Right ventricle myocardium inferior (tissue), 1 donor: ENCODE data around the gene GUK1. TPM values are rescaled to one million over a fixed set of nuclear protein-coding genes. Genes with fewer than 3 reads are reported as not detected.
A peak's percentile ranks its signal among the peaks of the same experiment; 100 is the strongest.
"Not testable (repeated sequence)": the region's sequence is repeated elsewhere in the genome, so short reads cannot be mapped to it uniquely, and the experiment has no call there.

Experiments
- ATAC-seq: fragments of 200-7000 bp; cut with Tn5 transposase; one replicate; pipeline ENCODE4 v1.9.1; 2020; ENCODE audit warnings: mild to moderate bottlenecking, moderate library complexity
- DNase-seq: peaks from one replicate; pipeline ENCODE4 v3.0.0; 2021; ENCODE audit errors: missing footprints
- intact Hi-C: fragments of 100-400 bp; cut with DNase I; formaldehyde crosslinking; loops from one replicate; pipeline ENCODE4 v1.11.0; 2022
- microRNA-seq: library from miRNA; unstranded; fragments of <30 nt; microRNA quantifications from one replicate; pipeline ENCODE4 v1.2.0, GENCODE V29; 2020
- total RNA-seq: library from RNA; stranded (reverse); fragmentation: NEBNext Ultra II Directional; extraction: Animal tissue kit (Norgen Biotek cat#: 25700); gene quantifications from one replicate; pipeline ENCODE4 v1.2.1, GENCODE V29; 2021
- donor health status: DM: no; HTN: yes; CAD: no; lungs with severe emphysema.

GUK1 gene
- total RNA-seq, 1 donor from 2014 or later = 162 TPM

DNA sequence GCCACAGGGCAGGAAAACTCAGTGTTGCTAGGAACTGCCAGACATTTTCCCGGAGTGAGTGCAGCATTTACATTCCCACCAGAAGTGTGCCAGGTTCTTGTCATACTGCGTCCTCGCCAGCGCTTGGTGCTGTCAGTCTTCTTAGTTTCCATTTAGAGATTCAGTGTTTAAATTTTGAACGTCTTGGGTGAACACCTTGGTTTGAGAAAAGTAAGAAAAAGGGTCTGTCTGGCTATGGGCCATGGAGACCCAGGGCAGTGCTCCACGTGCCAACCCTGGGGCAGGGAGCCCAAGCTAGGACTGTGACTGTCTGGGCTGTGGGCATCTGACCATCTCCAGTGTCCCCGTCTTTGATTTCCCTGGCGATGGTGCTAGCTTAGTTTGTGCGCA, 41.6 kb downstream of the GUK1 start:
- DNase-seq (no peak), ATAC-seq (no peak)
- intact Hi-C loops = no loop called here

DNA sequence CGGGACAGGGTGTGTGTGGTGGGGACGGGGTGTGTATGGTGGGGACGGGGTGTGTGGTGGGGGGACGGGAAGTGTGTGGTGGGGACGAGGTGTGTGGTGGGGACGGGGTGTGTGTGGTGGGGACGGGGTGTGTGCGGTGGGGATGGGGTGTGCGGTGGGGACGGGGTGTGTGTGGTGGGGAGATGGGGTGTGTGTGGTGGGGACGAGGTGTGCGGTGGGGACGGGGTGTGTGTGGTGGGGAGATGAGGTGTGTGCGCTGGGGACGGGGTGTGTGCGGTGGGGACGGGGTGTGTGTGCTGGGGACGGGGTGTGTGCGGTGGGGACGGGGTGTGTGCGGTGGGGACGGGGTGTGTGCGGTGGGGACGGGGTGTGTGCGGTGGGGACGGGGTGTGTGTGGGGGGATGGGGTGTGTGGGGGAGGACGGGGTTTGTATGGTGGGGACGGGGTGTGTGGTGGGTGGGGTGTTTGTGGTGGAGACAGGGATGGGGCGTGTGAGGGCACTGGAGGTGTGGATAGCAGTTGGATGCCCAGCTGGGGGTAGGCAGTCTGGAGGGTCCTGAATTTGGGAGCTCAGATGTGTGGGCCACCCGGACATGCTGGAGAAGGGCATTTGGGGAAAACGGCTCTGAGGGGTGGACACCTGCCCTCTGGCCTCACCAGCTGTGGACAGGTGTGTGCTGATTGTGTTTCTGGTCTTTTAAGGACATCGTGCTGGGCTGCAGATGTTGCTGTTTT, 42.4 kb downstream of the GUK1 start:
- no peak for DNase-seq
- intact Hi-C loops = no loop called here
- no peak for ATAC-seq

DNA sequence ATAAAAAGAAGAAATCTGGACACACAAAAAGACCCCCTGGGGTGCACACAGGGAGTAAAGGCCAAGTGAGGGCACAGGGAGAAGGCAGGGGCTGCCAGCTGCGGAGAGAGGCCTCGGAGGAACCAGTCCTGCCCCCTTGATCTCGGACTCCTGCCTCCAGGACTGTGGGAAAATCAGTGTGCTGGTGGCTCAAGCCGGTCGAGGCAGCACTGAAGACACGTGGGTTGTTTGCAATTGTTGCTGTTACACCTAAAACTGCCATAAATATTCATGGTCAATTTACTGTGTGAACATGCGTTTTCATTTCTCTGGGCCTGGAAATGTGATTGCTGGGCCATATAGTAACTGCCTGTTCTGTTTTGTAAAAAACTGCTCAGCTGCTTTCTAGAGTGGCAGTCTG, 44.1 kb downstream of the GUK1 start:
- intact Hi-C loops = no loop called here
- ATAC-seq = no peak
- DNase-seq = no peak

DNA sequence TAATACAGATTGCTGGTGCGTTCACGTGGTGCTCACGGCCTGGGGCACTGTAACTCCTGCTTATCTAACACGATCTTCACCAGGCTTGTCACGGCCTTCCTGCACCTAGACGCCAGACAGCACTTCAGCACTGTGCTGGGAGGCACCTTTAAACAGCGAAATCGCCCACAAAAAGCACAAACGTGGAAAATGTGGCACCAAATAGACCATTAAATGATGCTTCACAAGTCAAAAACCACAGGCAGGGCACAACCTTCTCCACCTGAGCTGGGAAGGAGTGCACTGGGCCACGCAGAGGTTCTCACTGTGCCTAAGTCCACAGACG, 45.5 kb downstream of the GUK1 start:
- no peak for DNase-seq

DNA sequence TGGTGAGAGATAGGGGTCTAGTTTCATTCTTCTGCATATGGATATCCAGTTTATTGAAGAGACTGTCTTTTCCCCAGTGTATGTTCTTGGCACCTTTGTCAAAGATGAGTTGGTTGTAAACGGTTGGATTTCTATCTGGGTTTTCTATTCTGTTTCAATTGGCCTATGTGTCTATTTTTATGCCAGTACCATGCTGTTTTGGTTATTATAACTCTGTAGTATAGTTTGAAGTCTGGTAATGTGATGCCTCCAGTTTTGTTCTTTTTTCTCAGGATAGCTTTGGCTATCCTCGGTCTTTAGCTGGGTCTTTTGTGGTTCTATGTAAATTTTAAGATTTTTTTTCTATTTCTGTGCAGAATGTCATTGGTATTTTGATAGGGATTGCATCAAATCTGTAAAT, 48.2 kb downstream of the GUK1 start:
- ATAC-seq, intact Hi-C loops, DNase-seq: not testable (repeated sequence)

More for the DNA sequence above, 45.5 kb downstream of the GUK1 start:
- intact Hi-C loops = no loop called here
- ATAC-seq = no peak

DNA sequence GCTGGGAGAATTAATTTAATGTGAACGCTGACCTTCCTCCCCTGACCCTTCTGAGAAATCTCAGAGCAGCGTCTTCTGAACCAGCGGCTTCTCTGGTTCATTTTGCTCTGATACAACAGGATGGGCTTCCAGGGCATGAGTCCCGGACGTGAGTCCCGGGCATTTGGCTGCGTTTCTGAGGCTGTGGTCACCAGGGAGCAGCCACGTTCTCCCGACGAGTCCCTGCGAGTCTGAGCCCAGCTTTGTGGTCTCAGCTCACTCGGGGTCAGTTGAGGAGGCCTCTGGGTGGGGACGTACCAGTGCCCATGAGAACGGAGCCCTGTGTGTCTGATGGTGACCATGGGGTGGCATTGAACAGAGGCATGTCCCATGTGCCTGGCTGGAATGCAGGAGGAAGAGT, 50.1 kb downstream of the GUK1 start:
- DNase-seq = no peak
- intact Hi-C loops = no loop called here
- no peak for ATAC-seq

DNA sequence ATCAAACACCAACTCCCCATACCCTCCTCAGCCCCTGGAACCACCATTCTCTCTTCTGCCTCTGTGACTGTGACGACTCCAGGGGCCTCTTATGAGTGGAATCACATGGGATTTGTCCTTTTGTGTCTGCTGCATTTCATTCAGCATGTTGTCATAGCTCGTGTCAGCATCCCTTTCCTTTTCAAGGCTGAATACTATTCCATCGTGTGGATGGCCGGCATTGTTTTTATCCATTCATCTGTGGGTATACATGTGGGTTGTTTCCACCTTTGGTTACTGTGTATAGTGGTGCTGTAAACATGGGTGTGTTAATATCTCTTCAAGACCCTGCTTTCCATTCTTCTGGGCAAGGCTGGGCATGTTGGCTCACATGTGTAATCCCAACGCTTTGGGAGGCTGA, 50.7 kb downstream of the GUK1 start:
- no peak for ATAC-seq
- intact Hi-C loops = no loop called here
- no peak for DNase-seq

DNA sequence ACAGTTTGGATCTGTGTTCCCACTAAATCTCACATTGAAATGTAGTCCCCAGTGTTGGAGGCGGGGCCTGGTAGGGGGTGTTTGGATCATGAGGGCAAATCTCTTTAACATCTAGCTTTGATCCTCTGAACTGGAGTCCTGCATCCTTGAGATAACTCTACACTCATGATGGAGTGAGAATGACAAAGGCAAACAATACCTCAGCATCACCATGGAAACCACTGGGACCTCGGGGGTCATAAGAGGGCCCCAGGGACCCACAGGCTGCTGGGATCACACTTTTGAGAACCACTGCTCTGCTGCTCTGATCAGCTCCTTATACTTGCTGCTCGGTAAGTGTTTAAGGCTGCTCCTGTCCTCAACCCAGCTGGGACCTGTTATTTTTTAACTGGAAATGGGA, 54.4 kb downstream of the GUK1 start:
- intact Hi-C loops = no loop called here
- ATAC-seq (no peak), DNase-seq (no peak)

DNA sequence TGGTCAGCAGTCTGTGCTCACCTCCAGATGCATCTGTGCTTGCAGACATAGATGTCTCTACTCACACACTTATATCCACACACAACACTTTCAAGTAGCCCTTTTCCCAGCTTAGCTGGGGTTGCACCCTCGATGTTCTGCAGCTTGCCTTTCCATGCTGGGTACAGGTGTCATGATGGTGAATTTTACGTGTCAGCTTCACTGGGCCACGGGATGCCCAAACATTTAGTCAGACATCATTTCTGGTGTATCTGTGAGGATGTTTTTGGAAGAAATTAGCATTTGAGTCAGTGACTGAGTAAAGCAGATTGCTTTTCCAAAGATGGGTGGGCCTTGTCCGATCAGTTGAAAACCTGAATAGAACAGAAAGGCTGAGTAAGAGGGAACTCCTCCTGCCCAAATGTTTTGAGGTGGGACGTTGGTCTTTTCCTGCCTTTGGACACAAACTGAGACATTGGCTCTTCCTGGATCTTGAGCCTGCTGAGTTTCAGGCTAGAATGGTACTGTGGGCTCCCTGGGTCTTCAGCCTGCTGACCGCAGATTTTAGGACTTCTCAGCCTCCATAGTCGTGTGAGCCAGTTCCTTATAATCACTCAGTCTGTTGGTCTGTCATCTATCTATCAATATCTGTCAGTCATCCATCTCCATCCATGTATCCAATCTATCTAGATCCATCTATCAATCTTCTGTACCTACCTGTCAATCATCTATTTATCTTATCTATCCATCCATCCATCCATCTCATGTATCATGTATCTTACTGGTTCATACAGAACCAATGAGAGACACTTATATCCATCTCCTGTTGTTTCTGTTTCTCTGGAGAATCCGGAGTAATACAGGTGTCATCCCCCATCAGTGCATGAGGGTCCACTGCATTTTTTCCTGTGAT, 55.1 kb downstream of the GUK1 start:
- ATAC-seq (no peak), DNase-seq (no peak)
- intact Hi-C loops = no loop called here

DNA sequence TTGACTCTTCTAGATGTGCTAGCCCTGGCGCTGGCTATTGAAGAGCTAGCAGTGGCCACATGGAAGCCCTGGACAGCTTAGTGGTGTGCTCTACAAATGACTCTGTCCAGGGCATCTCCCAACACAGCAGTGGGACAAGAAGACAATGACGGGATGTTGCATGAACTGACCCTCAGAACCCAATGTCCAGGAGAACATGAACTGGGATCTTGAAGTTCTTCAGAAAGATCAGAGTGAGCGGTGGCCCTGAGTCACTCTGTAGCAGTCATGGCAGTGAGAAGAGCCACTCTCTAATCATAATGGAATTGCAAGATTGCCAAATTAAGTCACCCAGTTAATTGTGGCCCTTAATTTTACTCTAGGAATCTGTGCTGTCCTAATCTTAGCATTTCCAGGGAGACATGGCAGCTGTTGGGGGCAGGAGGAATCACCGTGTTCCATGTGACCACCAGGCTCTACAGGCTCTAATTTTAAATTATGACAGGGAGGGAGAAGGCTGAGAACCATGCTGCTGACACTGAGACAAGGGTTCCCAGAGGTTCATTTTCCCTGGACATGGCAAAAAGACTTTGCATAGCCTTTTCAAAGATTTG, 57.6 kb downstream of the GUK1 start:
- ATAC-seq = peak; percentile 82
- DNase-seq = no peak
- intact Hi-C loops = no loop called here

Small RNA genes lying within 50 kb of the gene (microRNA-seq; reads per million reads assigned to microRNA genes)
- gene MIR3620 = not detected

Other genes starting within 250 kb of the GUK1 start
- 0.73 TPM for gene WNT9A, start 192.3 kb upstream of the GUK1 start, total RNA-seq
- gene WNT3A, start 133.3 kb upstream of the GUK1 start, total RNA-seq = not detected
- 281 TPM for gene ARF1, start 57.6 kb upstream of the GUK1 start, total RNA-seq
- 6.0 TPM for gene C1orf35, start 37.0 kb upstream of the GUK1 start, total RNA-seq
- 57.0 TPM for gene MRPL55, start 31.0 kb upstream of the GUK1 start, total RNA-seq
- 1.6 TPM for gene GJC2, start 9.7 kb downstream of the GUK1 start, total RNA-seq
- gene IBA57, start 25.5 kb downstream of the GUK1 start, total RNA-seq = 12.7 TPM
- gene OBSCN, start 67.8 kb downstream of the GUK1 start, total RNA-seq = 275 TPM